Effector CD8-positive, alpha-beta T cell (primary cell): ENCODE measurements around the gene NAA10.
A peak's percentile ranks its signal among the peaks of the same experiment; 100 is the strongest.

ENCODE experiments used
- DNase-seq: peaks from one replicate; lab custom pipeline; 2025; lab: John Stamatoyannopoulos, UW

NAA10 gene

DNA sequence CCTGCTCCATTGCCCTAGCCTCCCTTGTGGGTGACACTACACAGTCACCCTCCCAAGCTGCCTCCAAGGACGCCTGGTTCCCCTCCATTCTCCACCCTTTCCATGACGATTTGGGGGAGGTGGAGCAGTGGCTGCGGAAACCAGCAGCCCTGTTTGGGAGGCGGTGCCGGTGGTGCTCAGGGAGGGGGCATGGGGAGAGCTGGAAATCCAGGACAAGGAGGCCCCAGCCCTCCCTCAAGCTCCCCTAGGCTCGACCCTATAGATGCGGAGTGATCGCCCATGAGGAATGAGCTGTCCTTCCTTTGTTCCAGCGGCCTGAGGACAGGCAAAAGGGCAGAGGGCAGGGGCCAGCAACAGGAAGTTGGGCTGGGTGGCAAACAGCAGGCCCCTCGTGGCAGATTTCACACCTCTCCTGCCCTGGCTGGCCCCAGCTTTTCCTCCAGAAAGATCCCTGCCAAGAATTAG, 13.2 kb upstream of the NAA10 start:
- no peak for DNase-seq

DNA sequence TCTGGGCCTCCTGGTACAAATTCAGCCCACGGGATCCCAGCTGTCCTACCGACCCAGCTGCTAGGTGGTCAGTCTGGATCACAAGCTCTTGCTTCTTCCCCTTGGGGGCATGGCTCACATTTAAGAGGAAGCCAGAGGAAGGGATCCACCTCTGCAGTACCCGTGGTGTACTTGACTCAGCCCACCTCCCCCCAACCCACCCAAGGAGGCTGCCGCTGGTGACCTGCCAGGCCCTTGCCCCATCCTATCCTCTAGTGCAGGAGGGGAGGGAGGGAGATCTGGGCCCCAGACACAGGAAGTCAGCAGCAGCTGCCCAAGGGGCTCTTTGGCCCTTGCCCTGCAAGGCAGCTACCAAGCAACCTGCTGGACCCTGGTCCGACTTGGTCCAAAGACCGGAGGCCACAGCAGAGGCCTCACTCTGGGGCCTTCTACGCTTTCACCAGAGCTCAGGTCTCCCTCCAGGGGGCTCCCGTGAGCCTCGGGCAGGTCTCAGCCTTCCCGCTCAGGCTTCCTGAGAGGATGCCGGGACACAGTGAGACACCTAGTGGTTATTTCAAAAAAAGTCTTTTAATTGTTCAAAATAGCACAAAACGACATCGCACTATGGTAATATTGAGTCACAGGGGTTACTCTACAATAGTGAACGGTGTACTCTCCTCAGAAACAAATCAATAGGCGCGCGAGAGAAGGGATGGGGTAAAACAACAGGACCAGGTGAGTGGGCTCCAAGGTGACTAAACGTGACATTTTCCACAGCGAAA, 12.4 kb upstream of the NAA10 start:
- peak; percentile 65 for DNase-seq

DNA sequence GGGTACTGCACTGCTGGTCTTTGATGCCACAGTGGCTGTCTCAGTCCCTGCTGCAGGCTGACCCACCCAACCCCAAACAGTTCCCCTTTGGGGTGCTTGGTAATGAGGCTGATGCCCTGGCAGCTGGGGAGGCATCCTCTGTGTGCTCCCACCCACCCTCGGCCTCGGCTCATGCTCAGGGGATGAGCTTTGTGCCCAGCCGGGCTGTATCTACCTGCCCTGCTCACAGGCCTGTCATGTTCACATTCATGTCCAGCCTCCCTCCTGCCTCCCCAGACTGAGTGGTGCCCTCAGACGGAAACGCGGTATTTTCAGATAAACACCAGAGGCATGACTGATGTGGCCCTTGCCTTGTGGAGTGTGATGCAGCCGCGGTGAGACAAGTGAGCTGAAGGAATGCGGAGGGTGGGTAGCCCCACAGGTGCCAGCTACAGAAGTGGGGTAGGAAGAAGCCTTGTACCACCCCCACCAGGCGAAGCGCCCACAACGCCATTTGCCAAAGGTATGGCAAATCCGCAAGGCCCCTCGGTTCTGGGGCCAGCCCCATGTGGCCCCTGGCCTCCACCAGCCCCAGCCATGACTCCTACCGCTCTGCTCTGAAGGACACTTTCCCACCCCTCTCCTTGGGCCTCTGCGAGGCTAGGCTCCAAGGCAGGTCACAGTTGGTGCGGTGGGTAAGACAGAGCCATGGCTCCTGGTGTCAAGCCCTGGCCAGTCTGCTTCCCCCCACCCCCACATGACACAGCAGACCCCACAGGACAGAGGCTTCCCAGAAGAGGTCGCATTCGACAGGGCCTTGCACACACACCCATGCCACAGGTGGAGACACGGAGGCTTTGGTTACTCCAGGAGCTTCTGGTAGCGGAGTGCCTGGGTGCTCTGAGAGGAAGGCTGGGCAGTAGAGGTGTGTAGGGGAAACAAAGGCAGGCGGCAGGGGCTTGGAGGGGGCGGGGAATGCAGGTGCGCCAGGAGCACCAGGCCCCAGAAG, 11.4 kb upstream of the NAA10 start:
- DNase-seq, result no peak

GRCh38 chrX:153944800-153945150, 9.9 kb upstream of the NAA10 start:
- DNase-seq, result no peak

DNA sequence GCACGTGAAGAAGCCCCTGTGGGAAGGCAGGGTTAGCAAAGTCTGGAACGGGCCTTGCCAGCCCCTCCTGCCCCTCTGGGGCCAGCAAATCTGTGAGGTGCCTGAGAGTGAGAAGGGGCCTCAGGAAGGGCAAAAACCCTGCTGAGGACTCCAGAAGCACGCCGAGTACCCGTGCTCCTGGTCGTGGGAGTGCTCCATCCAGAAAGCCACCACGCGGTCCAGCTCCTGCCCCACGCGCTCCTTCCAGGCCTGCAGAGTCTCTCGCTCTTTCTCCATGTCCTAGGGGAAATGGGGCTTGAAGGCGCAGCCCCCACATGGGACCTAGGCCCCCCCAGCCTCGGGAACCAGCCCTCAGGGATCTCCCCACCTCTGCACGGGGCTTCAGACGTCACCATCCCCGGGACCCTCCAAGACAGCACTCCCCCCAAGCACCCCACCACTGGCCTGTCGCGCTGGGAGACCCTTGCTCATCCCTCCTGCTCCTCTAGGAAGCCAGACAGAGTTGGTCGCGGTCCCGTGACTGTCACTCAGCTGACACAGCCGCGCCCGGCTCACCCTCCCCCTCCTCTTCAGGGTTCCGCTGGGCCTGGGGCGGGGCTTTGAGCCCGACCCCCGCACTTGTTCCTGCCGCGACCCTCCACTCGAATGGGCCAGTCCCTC, 9.4 kb upstream of the NAA10 start, which contains the start of gene RENBP:
Gene RENBP, minus strand, starts transcription at position 504 of the 660 bp plus-strand sequence. Its CDS starts 33 bp downstream, at position 471.
- DNase-seq, result peak; percentile 12

DNA sequence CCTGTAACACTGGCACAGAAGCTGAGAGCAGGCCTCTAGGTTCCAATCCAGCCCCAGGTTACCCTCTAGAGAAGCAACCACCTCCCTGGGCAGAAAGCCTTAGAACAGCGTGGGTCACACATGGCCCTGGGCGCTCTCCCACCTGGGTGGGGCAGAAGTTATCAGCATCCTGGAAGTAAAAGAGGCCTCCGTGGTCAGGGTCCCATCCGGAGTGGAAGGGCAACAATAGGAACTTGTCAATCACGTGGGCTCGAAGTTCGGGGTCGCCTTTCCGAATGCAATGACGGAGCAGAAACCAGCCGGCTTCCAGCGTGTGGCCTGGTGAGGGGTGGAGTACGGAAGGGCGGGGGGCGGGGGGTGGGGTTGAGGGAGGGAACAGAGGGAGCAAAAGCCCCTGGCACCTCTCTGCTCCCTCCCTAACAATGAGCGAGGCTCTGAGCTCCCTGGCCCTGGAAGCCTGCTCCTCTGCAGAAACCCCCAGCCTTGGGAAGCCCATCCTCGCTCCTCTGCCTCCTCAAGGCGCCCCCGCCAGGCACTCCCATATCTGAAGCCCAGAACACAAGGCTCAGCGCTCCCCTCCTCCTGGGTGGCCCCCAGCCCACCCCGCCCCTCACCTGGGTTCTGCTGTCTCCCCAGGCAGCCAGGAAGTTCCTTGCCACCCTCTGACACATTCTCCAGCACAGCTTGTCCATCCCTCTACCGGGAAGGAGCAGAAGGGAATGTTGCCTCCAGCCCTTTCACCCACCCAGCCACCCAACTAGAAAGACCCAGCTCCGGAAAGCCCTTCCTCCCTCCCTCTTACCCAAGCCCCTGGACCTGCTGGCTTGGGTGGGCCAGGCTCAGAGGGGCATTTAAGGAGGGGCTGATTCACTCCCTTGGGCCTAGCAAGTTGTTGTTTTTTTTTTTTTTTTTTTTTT, 6.8 kb upstream of the NAA10 start:
- DNase-seq, result no peak

GRCh38 chrX:153939573-153939972, 4.7 kb upstream of the NAA10 start:
- DNase-seq, result no peak

DNA sequence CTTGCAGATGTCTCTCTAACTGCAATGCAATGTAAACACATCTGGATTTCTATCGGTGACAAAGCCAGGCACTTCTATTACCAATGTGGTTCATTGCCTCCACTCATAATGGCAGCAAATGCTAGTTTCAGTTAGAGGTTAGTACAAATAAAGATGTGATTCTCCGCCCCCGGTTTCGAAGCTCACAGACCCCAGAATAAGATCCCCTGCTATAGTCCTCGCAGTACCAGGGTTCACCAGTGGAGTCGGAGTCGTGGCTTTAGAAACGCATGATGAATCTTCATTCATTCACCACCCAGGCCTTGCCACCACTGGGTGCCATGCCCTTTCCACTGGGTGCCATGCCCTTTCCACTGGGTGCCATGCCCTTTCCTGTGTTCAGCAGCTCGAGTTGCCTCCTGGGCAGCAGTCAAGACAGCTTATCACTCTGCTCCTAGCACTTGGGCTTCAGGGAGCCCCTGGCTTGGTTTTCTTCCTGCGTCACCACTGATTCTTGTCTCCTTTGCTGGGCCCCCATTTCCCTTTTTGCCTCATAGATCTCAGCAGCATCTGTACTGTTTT, 3.5 kb upstream of the NAA10 start:
- no peak for DNase-seq

DNA sequence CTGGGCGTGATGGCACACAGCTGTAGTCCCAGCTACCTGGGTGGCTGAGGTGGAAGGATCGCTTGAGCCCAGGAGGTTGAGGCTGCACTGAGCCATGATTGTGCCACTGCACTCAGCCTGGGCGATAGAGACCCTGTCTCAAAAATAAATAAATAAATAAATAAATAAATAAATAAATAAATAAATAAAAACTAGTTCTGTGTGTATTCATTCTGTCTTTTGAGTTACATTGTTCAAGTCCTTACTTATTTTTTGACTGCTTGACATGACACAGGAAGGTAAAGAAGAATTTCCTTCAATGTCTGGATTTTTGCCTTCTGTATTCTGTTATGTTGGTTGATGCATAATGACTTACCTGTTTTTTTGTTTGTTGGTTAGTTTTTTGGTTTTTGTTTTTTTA, 2.2 kb upstream of the NAA10 start:
- no peak for DNase-seq

DNA sequence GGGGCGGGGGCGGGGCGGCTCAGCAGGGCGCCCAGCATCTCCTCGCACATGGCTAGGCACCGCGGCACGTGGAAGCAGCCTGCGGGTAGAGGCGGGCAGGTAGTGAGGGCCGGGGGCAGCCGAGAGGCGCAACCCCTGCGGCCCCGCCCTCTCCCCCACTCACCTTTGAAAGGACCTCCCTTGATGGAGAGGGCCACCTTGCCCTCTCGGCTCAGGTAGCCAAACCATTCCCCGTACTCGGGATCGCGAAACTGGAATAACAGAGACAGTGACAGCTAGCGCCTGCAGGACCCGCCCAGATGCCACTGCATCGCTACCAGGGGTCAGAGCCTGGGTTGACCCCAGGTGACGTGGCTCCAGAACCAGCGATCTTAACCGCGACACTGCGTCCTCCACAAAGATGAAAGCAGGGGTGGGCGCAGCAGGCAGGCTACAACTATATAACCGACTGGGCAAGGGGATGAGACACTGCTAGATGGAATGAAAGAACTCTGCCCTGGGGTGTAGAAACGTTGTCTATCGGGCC, 552 bp upstream of the NAA10 start:
- no peak for DNase-seq

GRCh38 chrX:153934148-153934761, 582 bp downstream of the NAA10 start:
- no peak for DNase-seq

DNA sequence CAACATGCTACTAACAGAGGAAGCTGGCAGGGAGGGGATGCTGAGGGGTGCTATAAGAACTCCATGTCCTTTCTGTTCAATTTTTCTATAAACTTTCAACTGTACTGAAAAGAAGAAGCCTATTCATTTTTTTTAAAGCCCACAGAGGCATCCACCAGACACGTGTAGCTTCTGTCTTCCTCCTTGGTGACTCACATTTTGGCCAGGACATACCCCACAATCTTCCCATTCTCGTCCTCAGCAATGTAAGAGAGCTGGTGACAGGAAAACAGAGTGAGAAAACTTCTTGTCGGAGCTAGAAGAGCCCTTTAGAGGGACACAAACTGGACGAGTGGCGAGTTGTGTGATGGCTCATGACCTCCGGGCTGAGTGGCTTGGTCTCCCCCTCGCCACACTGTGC, 1.1 kb downstream of the NAA10 start:
- no peak for DNase-seq

- no peak for DNase-seq
Observed at GRCh38 chrX:153932220-153932915, 2.5 kb downstream of the NAA10 start.

DNA sequence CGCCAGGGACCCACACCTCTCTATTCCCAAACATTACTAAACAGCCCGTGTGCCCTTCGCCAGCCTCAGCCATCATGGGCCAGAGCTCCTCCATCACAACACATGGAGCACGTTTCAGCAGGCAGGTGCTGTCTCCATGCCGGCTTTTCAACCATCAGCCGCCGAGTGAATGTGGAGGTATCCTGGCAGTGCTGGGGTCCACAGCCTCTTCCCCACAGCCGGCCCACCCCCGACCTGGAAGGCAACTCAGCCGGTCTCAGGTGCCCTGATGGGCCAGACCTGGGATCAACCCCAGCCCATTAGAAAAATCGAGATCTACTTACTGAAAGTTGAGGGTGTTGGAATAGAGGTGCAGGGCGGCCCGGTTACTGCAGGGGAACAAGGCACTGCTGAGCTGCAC, 3.1 kb downstream of the NAA10 start:
- DNase-seq, result no peak

DNA sequence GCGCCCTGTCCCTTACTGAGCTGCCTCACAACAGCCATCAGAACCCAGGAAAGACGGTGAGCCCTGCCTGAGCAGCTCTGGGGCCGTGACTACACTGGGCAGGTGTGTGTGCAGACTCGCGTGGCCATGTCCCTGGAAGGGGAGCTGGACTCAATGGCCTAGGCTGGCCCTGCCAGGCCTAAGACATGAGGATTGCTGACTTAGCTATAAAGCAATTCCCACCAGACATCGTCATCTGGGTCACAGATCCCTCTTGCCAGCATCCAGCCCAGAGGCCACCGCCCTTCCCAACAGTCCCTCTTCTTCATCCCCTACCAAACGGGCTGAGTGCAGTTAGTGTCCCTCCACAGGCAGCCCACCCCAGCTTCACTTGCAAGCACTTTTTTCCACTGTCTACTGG, 3.7 kb downstream of the NAA10 start:
- DNase-seq, result no peak

DNA sequence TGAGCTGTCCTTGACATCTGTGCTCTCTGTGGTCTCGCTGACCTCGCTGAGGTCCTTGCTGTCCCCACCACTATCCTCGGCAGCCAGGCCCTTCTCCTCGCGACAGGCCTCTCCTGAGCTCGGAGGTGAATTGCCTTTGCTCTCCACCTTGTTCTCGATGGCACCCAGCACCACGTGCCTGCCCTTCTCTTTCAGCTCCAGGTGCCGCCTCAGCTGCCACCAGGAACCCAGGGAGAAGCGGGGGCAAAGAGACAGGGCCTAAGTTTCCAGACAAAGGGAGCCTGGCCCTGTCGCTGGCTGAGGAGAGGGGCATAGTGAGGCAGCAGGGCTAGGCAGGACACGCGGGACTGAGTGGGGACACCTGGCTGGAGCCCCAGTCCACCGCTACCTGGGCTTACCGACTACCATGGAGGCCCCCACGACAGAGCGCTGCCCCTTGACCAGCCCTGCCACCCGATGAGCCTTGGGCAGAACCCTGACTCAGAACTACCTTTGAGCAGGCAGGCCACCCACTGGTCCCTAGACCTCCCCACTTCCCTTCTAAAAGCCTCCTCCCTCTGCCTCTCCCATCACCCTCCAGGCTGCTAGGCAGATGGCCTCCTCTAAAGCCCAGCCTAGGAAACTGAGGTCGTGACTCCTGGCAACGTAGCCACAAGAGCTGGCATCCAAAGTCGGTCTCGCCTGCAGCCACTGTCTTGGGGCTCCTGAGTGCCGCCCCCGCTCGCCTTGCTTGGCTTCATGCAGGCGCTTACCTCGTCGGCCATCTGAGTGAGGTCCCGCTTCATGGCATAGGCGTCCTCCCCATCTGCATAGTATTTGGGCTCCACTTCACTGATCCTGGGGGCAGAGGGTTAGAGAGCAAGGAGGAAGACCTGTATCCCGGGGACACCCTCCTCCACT, 4.6 kb downstream of the NAA10 start:
- DNase-seq, result no peak

DNA sequence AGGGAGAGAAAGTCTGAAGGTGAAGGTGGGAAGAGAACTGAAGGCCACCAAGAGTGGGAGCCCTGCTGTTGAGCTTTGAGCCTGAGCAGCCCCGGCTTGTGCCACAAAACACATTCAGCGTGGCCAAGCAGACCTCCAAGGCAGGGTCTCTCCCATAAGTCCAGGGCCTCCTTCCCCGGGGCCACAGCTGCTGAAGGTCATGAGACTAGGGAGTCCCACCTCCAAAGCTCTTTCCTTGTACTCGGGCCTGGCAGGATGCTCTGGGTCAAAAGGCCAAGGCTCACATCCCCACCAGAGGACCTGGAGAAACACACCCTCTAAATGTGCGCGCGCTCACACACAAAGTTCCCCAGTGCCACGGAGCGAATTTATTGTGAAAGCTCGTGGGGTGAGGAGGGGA, 5.3 kb downstream of the NAA10 start:
- DNase-seq, result no peak

DNA sequence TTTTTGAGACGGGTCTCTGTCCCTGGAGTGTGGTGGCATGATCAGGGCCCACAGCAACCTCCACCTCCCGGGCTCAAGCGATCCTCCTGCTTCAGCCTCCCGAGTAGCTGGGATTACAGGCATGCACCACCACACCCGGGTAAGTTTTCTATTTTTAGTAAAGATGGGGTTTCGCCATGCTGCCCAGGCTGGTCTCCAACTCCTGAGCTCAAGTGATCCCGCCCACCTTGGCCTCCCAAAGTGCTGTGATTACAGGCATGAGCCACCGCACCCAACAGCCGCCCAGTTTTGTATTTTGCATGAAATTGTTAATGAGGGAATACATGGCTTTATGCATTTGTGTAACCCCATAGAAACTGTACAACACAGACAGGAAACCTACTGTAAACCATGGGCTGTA, 6.0 kb downstream of the NAA10 start:
- DNase-seq, result no peak
